Measurements from ENCODE around the gene SLC4A4.

The SLC4A4 gene

DNA sequence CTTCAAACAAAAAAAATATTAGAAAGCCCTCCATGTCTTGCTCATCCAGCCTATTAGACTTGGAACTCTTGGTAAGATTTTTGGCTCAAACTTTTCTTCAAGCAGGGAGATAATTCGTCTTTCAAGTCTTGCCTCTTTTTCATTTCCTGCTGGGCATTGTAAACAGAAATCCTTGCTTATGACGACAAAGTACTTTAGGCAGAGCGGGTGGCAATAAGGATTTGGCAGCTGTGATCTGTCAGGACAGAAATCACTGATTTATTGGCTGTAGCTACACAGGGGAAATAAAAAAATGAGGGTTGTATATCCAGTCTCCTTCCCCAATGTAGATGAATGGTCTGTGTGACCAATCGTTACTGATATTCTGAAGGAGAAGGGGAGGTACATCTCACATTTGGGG is 121.6 kb downstream of the SLC4A4 start:
- TF ChIP-seq CTCF (IDR thresholded peaks at IDR 0.05; ENCODE audit: low read length) (no peak), EZH2 (IDR thresholded peaks at IDR 0.05; ENCODE audit: borderline replicate concordance, low read length) (no peak)
- Histone ChIP-seq H3K4me2 (ENCODE audit: low read length) (no peak overlapping the region), H2AFZ (ENCODE audit: low read length) (no peak overlapping the region)

GRCh38 chr4:71461422-71461821 is 122.6 kb downstream of the SLC4A4 start:
- no peaks in the 10 kb centered on the region for H3K27me3 ChIP-seq (ENCODE audit: insufficient read depth, low read length)
- H3K9ac ChIP-seq (ENCODE audit: low read length): no peak overlapping the region
- no peaks in the 10 kb centered on the region for H3K36me3 ChIP-seq (ENCODE audit: insufficient read depth, low read length)
- no peaks in the 10 kb centered on the region for H4K20me1 ChIP-seq (ENCODE audit: insufficient read depth, low read length)
- no peaks in the 10 kb centered on the region for H3K4me1 ChIP-seq (ENCODE audit: insufficient read depth, low read length, severe bottlenecking)
- no peaks in the 10 kb centered on the region for H3F3A ChIP-seq (ENCODE audit: insufficient read depth, low read length)
- no peaks in the 10 kb centered on the region for H3K9me3 ChIP-seq (ENCODE audit: low read length)
- H3K79me2 ChIP-seq (ENCODE audit: insufficient read depth, low read length): no peaks in the 10 kb centered on the region
- H2AFZ ChIP-seq (ENCODE audit: low read length): no peak overlapping the region
- no peak overlapping the region for H3K27ac ChIP-seq (ENCODE audit: low read depth, low read length, poor library complexity, severe bottlenecking)
- no peak overlapping the region for H3K4me3 ChIP-seq (ENCODE audit: low read depth, low read length, poor library complexity, severe bottlenecking)
- TF ChIP-seq CTCF (IDR thresholded peaks at IDR 0.05; ENCODE audit: low read length) (no peak), EZH2 (IDR thresholded peaks at IDR 0.05; ENCODE audit: borderline replicate concordance, low read length) (no peak)
- H3K4me2 ChIP-seq (ENCODE audit: low read length): no peak overlapping the region
- no peaks in the 10 kb centered on the region for H3K9me2 ChIP-seq (ENCODE audit: low read depth, low read length)

More for the DNA sequence above, 121.6 kb downstream of the SLC4A4 start:
- Histone ChIP-seq H3F3A (ENCODE audit: insufficient read depth, low read length) (no peaks in the 10 kb centered on the region), H3K9me2 (ENCODE audit: low read depth, low read length) (no peaks in the 10 kb centered on the region), H3K4me1 (ENCODE audit: insufficient read depth, low read length, severe bottlenecking) (no peaks in the 10 kb centered on the region), H3K9me3 (ENCODE audit: low read length) (no peaks in the 10 kb centered on the region), H3K4me3 (ENCODE audit: low read depth, low read length, poor library complexity, severe bottlenecking) (no peak overlapping the region), H3K36me3 (ENCODE audit: insufficient read depth, low read length) (no peaks in the 10 kb centered on the region), H3K9ac (ENCODE audit: low read length) (no peak overlapping the region), H3K27ac (ENCODE audit: low read depth, low read length, poor library complexity, severe bottlenecking) (no peak overlapping the region), H4K20me1 (ENCODE audit: insufficient read depth, low read length) (no peaks in the 10 kb centered on the region), H3K79me2 (ENCODE audit: insufficient read depth, low read length) (no peaks in the 10 kb centered on the region), H3K27me3 (ENCODE audit: insufficient read depth, low read length) (no peaks in the 10 kb centered on the region)

- no peak overlapping the region for H3K9ac ChIP-seq (ENCODE audit: low read length)
- H3F3A ChIP-seq (ENCODE audit: insufficient read depth, low read length): no peaks in the 10 kb centered on the region
- H3K79me2 ChIP-seq (ENCODE audit: insufficient read depth, low read length): no peaks in the 10 kb centered on the region
- H3K9me2 ChIP-seq (ENCODE audit: low read depth, low read length): no peaks in the 10 kb centered on the region
- H3K4me1 ChIP-seq (ENCODE audit: insufficient read depth, low read length, severe bottlenecking): no peaks in the 10 kb centered on the region
- TF ChIP-seq EZH2 (IDR thresholded peaks at IDR 0.05; ENCODE audit: borderline replicate concordance, low read length): no peak
- no peak for TF ChIP-seq CTCF (IDR thresholded peaks at IDR 0.05; ENCODE audit: low read length)
- H3K4me2 ChIP-seq (ENCODE audit: low read length): no peak overlapping the region
- no peaks in the 10 kb centered on the region for H3K36me3 ChIP-seq (ENCODE audit: insufficient read depth, low read length)
- H3K27me3 ChIP-seq (ENCODE audit: insufficient read depth, low read length): no peaks in the 10 kb centered on the region
- H3K4me3 ChIP-seq (ENCODE audit: low read depth, low read length, poor library complexity, severe bottlenecking): no peak overlapping the region
- no peak overlapping the region for H3K27ac ChIP-seq (ENCODE audit: low read depth, low read length, poor library complexity, severe bottlenecking)
- no peaks in the 10 kb centered on the region for H3K9me3 ChIP-seq (ENCODE audit: low read length)
- no peaks in the 10 kb centered on the region for H4K20me1 ChIP-seq (ENCODE audit: insufficient read depth, low read length)
- no peak overlapping the region for H2AFZ ChIP-seq (ENCODE audit: low read length)
These were observed 128.0 kb downstream of the SLC4A4 start for GRCh38 chr4:71466775-71467174.
